K562 (cell line): ENCODE results near the gene NUCB2. TPM values are rescaled to one million over a fixed set of nuclear protein-coding genes. Genes with fewer than 3 reads are reported as not detected.

Source experiments
- ATAC-seq: fragments of 200-7000 bp; cut with Tn5 transposase; 3 replicates; pipeline ENCODE4 v1.9.1; 2020; ENCODE audit warnings: moderate library complexity
- BruUV-seq: library from RNA; stranded (reverse); fragments of 400-500 nt; replicated peaks from 2 replicates; lab custom pipeline; 2021; lab: Mats Ljungman, UMichigan
- CTCF ChIA-PET: fragments of 300-600 bp; formaldehyde crosslinking; extraction: SDS; loops from one replicate; lab custom pipeline; 2021; ENCODE audit warnings: low intra/inter-chr PET ratio; lab: Yijun Ruan, JAX
- POLR2A ChIA-PET: fragments of 300-600, 350-650 bp; sonication (Branson Sonifier 250); formaldehyde crosslinking; extraction: SDS; loops from one replicate; lab custom pipeline; 2021; ENCODE audit warnings: antibody characterized with exemption, inconsistent platforms; lab: Yijun Ruan, JAX
- DNase-seq, 4 experiments: peaks; one replicate each; pipeline versions ENCODE4 v3.0.0 to v3.0.0-alpha.2; 2011 to 2018; ENCODE audit warnings: low spot score in 3 of 4, mixed read lengths in 3 of 4; ENCODE audit errors: extremely low read depth in 1 of 4
- FAIRE-seq: peaks from 2 replicates; lab custom pipeline; 2011; peaks lifted over from hg19 to GRCh38; lab: Jason Lieb, UNC
- H2AFZ ChIP-seq: 2 replicates; pipeline ENCODE4 v1.6.0; 2011; ENCODE audit warnings: low read depth, low read length, control low read depth, inconsistent platforms
- H3K27ac ChIP-seq: fragments of 200-600 bp; 3 replicates; pipeline ENCODE4 v1.8.0; 2011; ENCODE audit warnings: low read depth, mild to moderate bottlenecking, control low read depth, inconsistent platforms, low read length, moderate library complexity, mixed read lengths; ENCODE audit errors: extremely low read depth
- H3K27me3 ChIP-seq, 2 experiments: fragments of 300-600 bp in 1 of 2; 2 replicates in 1 of 2; 3 replicates in 1 of 2; pipeline versions ENCODE4 v1.6.0 to v1.8.0; 2011; ENCODE audit warnings: inconsistent platforms in 2 of 2, low read length in 2 of 2, mild to moderate bottlenecking in 1 of 2, mixed read lengths in 1 of 2, moderate library complexity in 1 of 2; ENCODE audit not compliant: control insufficient read depth in 2 of 2, insufficient read depth in 2 of 2
- H3K36me3 ChIP-seq: fragments of 300-600 bp; 3 replicates; pipeline ENCODE4 v1.8.0; 2011; ENCODE audit warnings: mild to moderate bottlenecking, low read length, inconsistent platforms; ENCODE audit not compliant: control insufficient read depth, insufficient read depth
- H3K4me1 ChIP-seq, 2 experiments: fragments of 200-600 bp in 1 of 2; replicated peaks in 1 of 2; 2 replicates in 1 of 2; 3 replicates in 1 of 2; pipeline versions ENCODE4 v1.5.1 to v1.8.0; 2011; ENCODE audit warnings: inconsistent platforms in 2 of 2, low read length in 2 of 2, mild to moderate bottlenecking in 1 of 2, mixed read lengths in 1 of 2, moderate library complexity in 1 of 2; ENCODE audit not compliant: control insufficient read depth in 2 of 2, insufficient read depth in 2 of 2
- H3K4me2 ChIP-seq: 2 replicates; pipeline ENCODE4 v1.6.1; 2011; ENCODE audit warnings: low read length, control low read depth, inconsistent platforms, mixed read lengths; ENCODE audit not compliant: insufficient read depth
- H3K4me3 ChIP-seq: fragments of 200-600 bp; sonication (generic), shearing (Covaris generic); 2 replicates; pipeline ENCODE4 v1.5.1; 2016; ENCODE audit warnings: control low read depth, inconsistent platforms
- H3K79me2 ChIP-seq: fragments of 200-600 bp; 3 replicates; pipeline ENCODE4 v1.8.0; 2011; ENCODE audit warnings: low read length, inconsistent platforms; ENCODE audit not compliant: control insufficient read depth, insufficient read depth
- H3K9ac ChIP-seq, 2 experiments: 2 replicates each; pipeline versions ENCODE4 v1.6.0 to v1.6.1; 2011; ENCODE audit warnings: low read depth in 2 of 2, low read length in 2 of 2, control low read depth in 1 of 2, inconsistent platforms in 1 of 2, mild to moderate bottlenecking in 1 of 2, mixed read lengths in 1 of 2; ENCODE audit not compliant: insufficient read depth in 1 of 2
- H3K9me1 ChIP-seq: one replicate; pipeline ENCODE4 v1.6.0; 2011; ENCODE audit warnings: inconsistent platforms, mild to moderate bottlenecking, low read length, moderate library complexity; ENCODE audit not compliant: control insufficient read depth, insufficient read depth
- H3K9me3 ChIP-seq: replicated peaks from 2 replicates; pipeline ENCODE4 v1.5.1; 2011; ENCODE audit warnings: low read depth, low read length, inconsistent platforms; ENCODE audit not compliant: control insufficient read depth, insufficient read depth
- H4K20me1 ChIP-seq: replicated peaks from 2 replicates; pipeline ENCODE4 v1.6.1; 2011; ENCODE audit warnings: low read length, inconsistent platforms, mixed read lengths; ENCODE audit not compliant: control insufficient read depth, insufficient read depth
- KAT2B ChIP-seq: IDR thresholded peaks from one replicate; pipeline ENCODE4 v1.6.1; 2012; ENCODE audit warnings: low read depth, mild to moderate bottlenecking, control low read depth, inconsistent platforms, low read length, moderate library complexity
- MECOM ChIP-seq: fragments of 250-450 bp; sonication (Bioruptor Pico); IDR thresholded peaks from 2 replicates; pipeline ENCODE4 v1.8.0; 2022; ENCODE audit warnings: inconsistent platforms
- PCBP2 ChIP-seq: fragments of 200-400 bp; formaldehyde crosslinking; IDR thresholded peaks from 2 replicates; pipeline ENCODE4 v1.6.1; 2018; ENCODE audit warnings: low read length, low read depth, mild to moderate bottlenecking, moderate library complexity; ENCODE audit not compliant: poor library complexity, severe bottlenecking
- UBTF ChIP-seq, 2 experiments: IDR thresholded peaks; 2 replicates each; pipeline ENCODE4 v1.6.1; 2012; ENCODE audit warnings: improper control_type of control experiment in 2 of 2, low read depth in 2 of 2, low read length in 2 of 2, borderline replicate concordance in 1 of 2
- ZNF263 ChIP-seq: sonication (generic); formaldehyde crosslinking; IDR thresholded peaks from 2 replicates; pipeline ENCODE4 v1.8.0; 2022; ENCODE audit warnings: mild to moderate bottlenecking, missing genetic modification reagents, borderline replicate concordance
- whole genome bisulfite sequencing: fragments of 100-300 bp; shearing (Covaris generic); methylation state at CpG from one replicate; pipeline ENCODE4 v1.1.6; 2016; ENCODE audit warnings: low coverage, mixed read lengths; ENCODE audit not compliant: insufficient coverage; ENCODE audit errors: missing lambda C conversion rate; 5-methylcytosine and 5-hydroxymethylcytosine counted together
- in situ Hi-C: fragments of 300-500 bp; cut with MboI; formaldehyde crosslinking; loops from 4 replicates; pipeline ENCODE4 v1.15.0; 2018; ENCODE audit warnings: inconsistent platforms, mixed read lengths
- intact Hi-C: fragments of 100-400 bp; cut with micrococcal nuclease; formaldehyde crosslinking; loops from 2 replicates; pipeline ENCODE4 v1.14.2; 2022
- polyA plus RNA-seq, 8 experiments: library from polyadenylated mRNA; depleted of rRNA in 4 of 8; stranded (reverse) in 5 of 8; unstranded in 3 of 8; fragments of >200 nt; fragmentation: Nextera tagmentation in 2 of 8; fragmentation: Illumina TruSeq in 1 of 8; extraction: Ambion mirVana in 2 of 8; extraction: Trizol in 1 of 8; gene quantifications; 2 replicates each; pipeline versions ENCODE4 v1.2.1 to v1.2.3, GENCODE V29; 2011 to 2014; ENCODE audit warnings: inconsistent platforms in 1 of 8, missing spikeins in 1 of 8
- total RNA-seq, 7 experiments: library from RNA; depleted of rRNA in 6 of 7; stranded (reverse); fragments of >200 nt in 6 of 7; fragmentation: Illumina TruSeq in 2 of 7; extraction: Trizol in 2 of 7; gene quantifications; 2 replicates each; pipeline versions ENCODE4 v1.2.1 to v1.2.3, GENCODE V29; 2011 to 2021; ENCODE audit warnings: low replicate concordance in 1 of 7
- TF ChIP-seq, protein P1 (sequence below): fragments of 450-650 bp; formaldehyde crosslinking; IDR thresholded peaks from 2 replicates; pipeline ENCODE4 v1.4.0; 2020; ENCODE audit warnings: mild to moderate bottlenecking, moderate library complexity

Gene NUCB2
- total and polyA plus RNA-seq, 9 of the 15 experiments (the other 6 are each of a cell fraction or from before 2014, with no cell fraction given): 54.0 to 108 (median 84.6) TPM

GRCh38 chr11:17350455-17351171 lies 74.1 kb downstream of the NUCB2 start:
- WGBS: 90% methylated on average over 7 of the region's 7 CpGs
- ChIA-PET POLR2A (no interaction called here), CTCF (no interaction called here)
- Histone ChIP-seq H3K79me2 (peaks cover 33% of the 10 kb centered on the region), H4K20me1 (no peaks in the 10 kb centered on the region), H3K9me3 (peaks cover 2% of the 10 kb centered on the region; the same call in 1 of the 2 replicates), H3K4me3 (no peak overlapping the region), H2AFZ (peak overlapping the region; percentile 85), H3K9me1 (no peaks in the 10 kb centered on the region), H3K36me3 (peaks cover 6% of the 10 kb centered on the region; the same call in 1 of the 3 replicates)
- no peak for DNase-seq
- TF ChIP-seq KAT2B: no peak
- TF ChIP-seq, all 486 proteins: peak for 0
- no TSS peak for BruUV-seq
- Histone ChIP-seq H3K9ac (no peak overlapping the region; a peak in 1 of 4 replicates), H3K27ac (no peak overlapping the region), H3K4me2 (no peak overlapping the region), H3K27me3 (no peaks in the 10 kb centered on the region), H3K4me1 (peaks cover 7 to 25% of the 10 kb centered on the region in 2 experiments; a peak in 4 of 5 replicates)
- intact Hi-C loops: no loop called here
- no peak for FAIRE-seq
- no peak for ATAC-seq
- in situ Hi-C loops: no loop called here

DNA sequence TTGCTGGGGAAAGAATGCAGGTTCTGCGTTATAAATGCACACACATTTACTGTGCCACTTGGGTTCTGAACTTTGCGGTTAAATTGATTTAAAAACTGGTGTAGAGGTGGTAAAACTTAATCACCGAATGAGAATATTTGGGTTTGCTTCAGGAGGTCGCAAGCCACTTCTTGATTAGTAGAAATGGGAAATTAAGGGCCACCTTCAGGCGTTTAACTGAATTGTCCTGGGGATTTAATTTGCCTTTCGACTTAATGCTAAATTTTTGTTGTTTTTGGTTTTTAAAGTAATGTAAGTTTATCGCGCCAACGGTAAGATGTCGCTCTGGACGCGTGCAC lies 74.6 kb downstream of the NUCB2 start:
- Histone ChIP-seq H3K9ac (peak overlapping the region; percentile 79 to 92), H2AFZ (peak overlapping the region; percentile 85), H3K79me2 (peaks cover 36% of the 10 kb centered on the region), H3K4me1 (peaks cover 7 to 25% of the 10 kb centered on the region in 2 experiments; a peak in 4 of 5 replicates), H3K36me3 (peaks cover 6% of the 10 kb centered on the region; the same call in 1 of the 3 replicates), H3K4me2 (peak overlapping the region; percentile 71), H3K9me1 (no peaks in the 10 kb centered on the region), H3K27ac (no peak overlapping the region), H3K27me3 (no peaks in the 10 kb centered on the region), H3K9me3 (peaks cover 2% of the 10 kb centered on the region; the same call in 1 of the 2 replicates), H3K4me3 (peak overlapping the region; percentile 63), H4K20me1 (no peaks in the 10 kb centered on the region)
- no TSS peak for BruUV-seq
- in situ Hi-C loops: no loop called here
- intact Hi-C loops: no loop called here
- no peak for FAIRE-seq
- DNase-seq: no peak
- ChIA-PET POLR2A (no interaction called here), CTCF (no interaction called here)
- 24% methylated on average over 12 of the region's 12 CpGs for WGBS
- ATAC-seq: no peak
- TF ChIP-seq PCBP2 (no peak), ZNF263 (CRISPR knock-in tag) (0 out of 2 replicates have a peak, but pooled peaks have one; percentile 10), MECOM (CRISPR knock-in tag) (no peak), UBTF (IDR thresholded peaks at IDR 0.05; ENCODE audit: borderline replicate concordance in 1 of 2, low read depth in 2 of 2, low read length in 2 of 2) (no peak)
- TF ChIP-seq, protein P1, sequence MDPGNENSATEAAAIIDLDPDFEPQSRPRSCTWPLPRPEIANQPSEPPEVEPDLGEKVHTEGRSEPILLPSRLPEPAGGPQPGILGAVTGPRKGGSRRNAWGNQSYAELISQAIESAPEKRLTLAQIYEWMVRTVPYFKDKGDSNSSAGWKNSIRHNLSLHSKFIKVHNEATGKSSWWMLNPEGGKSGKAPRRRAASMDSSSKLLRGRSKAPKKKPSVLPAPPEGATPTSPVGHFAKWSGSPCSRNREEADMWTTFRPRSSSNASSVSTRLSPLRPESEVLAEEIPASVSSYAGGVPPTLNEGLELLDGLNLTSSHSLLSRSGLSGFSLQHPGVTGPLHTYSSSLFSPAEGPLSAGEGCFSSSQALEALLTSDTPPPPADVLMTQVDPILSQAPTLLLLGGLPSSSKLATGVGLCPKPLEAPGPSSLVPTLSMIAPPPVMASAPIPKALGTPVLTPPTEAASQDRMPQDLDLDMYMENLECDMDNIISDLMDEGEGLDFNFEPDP: no peak
